WTC11 (cell line): ENCODE data around the gene STK31.

Experiments used
- CREB1 ChIP-seq: sonication (generic); formaldehyde crosslinking; IDR thresholded peaks from 2 replicates; pipeline ENCODE4 v1.8.0; 2023; ENCODE audit warnings: mild to moderate bottlenecking, missing genetic modification reagents
- CREM ChIP-seq: sonication (generic); formaldehyde crosslinking; IDR thresholded peaks from 2 replicates; pipeline ENCODE4 v1.8.1; 2022; ENCODE audit warnings: mild to moderate bottlenecking, missing genetic modification reagents, moderate library complexity
- ESRRA ChIP-seq: sonication (generic); formaldehyde crosslinking; IDR thresholded peaks from 2 replicates; pipeline ENCODE4 v1.8.1; 2022; ENCODE audit warnings: mild to moderate bottlenecking, missing genetic modification reagents, borderline replicate concordance
- NR1H2 ChIP-seq: sonication (generic); formaldehyde crosslinking; IDR thresholded peaks from 2 replicates; pipeline ENCODE4 v1.9.0; 2021; ENCODE audit warnings: mild to moderate bottlenecking, moderate library complexity, missing genetic modification reagents
- NR3C1 ChIP-seq: sonication (generic); formaldehyde crosslinking; conservative IDR thresholded peaks from 2 replicates; pipeline ENCODE4 v1.8.1; 2023; ENCODE audit warnings: low read depth, mild to moderate bottlenecking, missing genetic modification reagents
- SMAD4 ChIP-seq: sonication (generic); formaldehyde crosslinking; IDR thresholded peaks from 2 replicates; pipeline ENCODE4 v1.8.0; 2022; ENCODE audit warnings: mild to moderate bottlenecking, missing genetic modification reagents
- TF ChIP-seq, protein P1 (sequence below): sonication (generic); formaldehyde crosslinking; IDR thresholded peaks from 2 replicates; pipeline ENCODE4 v1.8.1; 2023; ENCODE audit warnings: mild to moderate bottlenecking, missing genetic modification reagents, borderline replicate concordance
- TF ChIP-seq, protein P2 (sequence below): sonication (generic); formaldehyde crosslinking; conservative IDR thresholded peaks from 2 replicates; pipeline ENCODE4 v1.8.1; 2022; ENCODE audit warnings: mild to moderate bottlenecking, missing genetic modification reagents
- TF ChIP-seq, protein P3 (sequence below): fragments of 200-600 bp; IDR thresholded peaks from 2 replicates; pipeline ENCODE4 v1.8.0; 2022; ENCODE audit warnings: antibody characterized with exemption
- TF ChIP-seq, protein P4 (sequence below): sonication (generic); formaldehyde crosslinking; IDR thresholded peaks from 2 replicates; pipeline ENCODE4 v1.8.1; 2023; ENCODE audit warnings: mild to moderate bottlenecking, missing genetic modification reagents, moderate library complexity
- TF ChIP-seq, protein P5 (sequence below): sonication (generic); formaldehyde crosslinking; IDR thresholded peaks from 2 replicates; pipeline ENCODE4 v1.8.0; 2023; ENCODE audit warnings: missing genetic modification reagents
- TF ChIP-seq, protein P6 (sequence below): sonication (generic); formaldehyde crosslinking; IDR thresholded peaks from 2 replicates; pipeline ENCODE4 v1.8.1; 2022; ENCODE audit warnings: mild to moderate bottlenecking, moderate library complexity, missing genetic modification reagents
- TF ChIP-seq, protein P7 (sequence below): sonication (generic); formaldehyde crosslinking; IDR thresholded peaks from 2 replicates; pipeline ENCODE4 v1.8.0; 2022; ENCODE audit warnings: mild to moderate bottlenecking, missing genetic modification reagents

DNA sequence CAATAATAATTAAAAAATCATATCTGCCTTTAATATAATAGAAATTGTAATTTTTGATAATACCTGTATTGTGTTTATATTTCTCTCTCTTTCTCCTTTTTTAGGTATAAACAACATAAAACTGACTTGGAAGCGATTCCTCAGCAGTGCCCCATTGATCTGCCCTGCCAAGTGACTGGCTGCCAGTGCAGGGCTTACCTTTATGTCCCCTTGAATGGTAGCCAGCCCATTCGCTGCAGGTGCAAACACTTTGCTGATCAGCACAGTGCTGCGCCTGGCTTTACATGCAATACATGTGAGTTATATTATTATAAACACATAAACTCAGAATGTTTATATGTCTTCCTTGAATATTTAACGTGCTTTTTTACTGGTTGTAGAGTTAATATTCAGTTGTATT, 20.9 kb upstream of the STK31 start:
- TF ChIP-seq, protein P1, sequence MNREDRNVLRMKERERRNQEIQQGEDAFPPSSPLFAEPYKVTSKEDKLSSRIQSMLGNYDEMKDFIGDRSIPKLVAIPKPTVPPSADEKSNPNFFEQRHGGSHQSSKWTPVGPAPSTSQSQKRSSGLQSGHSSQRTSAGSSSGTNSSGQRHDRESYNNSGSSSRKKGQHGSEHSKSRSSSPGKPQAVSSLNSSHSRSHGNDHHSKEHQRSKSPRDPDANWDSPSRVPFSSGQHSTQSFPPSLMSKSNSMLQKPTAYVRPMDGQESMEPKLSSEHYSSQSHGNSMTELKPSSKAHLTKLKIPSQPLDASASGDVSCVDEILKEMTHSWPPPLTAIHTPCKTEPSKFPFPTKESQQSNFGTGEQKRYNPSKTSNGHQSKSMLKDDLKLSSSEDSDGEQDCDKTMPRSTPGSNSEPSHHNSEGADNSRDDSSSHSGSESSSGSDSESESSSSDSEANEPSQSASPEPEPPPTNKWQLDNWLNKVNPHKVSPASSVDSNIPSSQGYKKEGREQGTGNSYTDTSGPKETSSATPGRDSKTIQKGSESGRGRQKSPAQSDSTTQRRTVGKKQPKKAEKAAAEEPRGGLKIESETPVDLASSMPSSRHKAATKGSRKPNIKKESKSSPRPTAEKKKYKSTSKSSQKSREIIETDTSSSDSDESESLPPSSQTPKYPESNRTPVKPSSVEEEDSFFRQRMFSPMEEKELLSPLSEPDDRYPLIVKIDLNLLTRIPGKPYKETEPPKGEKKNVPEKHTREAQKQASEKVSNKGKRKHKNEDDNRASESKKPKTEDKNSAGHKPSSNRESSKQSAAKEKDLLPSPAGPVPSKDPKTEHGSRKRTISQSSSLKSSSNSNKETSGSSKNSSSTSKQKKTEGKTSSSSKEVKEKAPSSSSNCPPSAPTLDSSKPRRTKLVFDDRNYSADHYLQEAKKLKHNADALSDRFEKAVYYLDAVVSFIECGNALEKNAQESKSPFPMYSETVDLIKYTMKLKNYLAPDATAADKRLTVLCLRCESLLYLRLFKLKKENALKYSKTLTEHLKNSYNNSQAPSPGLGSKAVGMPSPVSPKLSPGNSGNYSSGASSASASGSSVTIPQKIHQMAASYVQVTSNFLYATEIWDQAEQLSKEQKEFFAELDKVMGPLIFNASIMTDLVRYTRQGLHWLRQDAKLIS: no peak
- TF ChIP-seq, protein P2, sequence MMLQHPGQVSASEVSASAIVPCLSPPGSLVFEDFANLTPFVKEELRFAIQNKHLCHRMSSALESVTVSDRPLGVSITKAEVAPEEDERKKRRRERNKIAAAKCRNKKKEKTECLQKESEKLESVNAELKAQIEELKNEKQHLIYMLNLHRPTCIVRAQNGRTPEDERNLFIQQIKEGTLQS (CRISPR knock-in tag): no peak
- TF ChIP-seq, protein P3, sequence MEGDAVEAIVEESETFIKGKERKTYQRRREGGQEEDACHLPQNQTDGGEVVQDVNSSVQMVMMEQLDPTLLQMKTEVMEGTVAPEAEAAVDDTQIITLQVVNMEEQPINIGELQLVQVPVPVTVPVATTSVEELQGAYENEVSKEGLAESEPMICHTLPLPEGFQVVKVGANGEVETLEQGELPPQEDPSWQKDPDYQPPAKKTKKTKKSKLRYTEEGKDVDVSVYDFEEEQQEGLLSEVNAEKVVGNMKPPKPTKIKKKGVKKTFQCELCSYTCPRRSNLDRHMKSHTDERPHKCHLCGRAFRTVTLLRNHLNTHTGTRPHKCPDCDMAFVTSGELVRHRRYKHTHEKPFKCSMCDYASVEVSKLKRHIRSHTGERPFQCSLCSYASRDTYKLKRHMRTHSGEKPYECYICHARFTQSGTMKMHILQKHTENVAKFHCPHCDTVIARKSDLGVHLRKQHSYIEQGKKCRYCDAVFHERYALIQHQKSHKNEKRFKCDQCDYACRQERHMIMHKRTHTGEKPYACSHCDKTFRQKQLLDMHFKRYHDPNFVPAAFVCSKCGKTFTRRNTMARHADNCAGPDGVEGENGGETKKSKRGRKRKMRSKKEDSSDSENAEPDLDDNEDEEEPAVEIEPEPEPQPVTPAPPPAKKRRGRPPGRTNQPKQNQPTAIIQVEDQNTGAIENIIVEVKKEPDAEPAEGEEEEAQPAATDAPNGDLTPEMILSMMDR: no peak
- TF ChIP-seq CREM (CRISPR knock-in tag) (no peak), NR3C1 (CRISPR knock-in tag) (no peak), ESRRA (CRISPR knock-in tag) (no peak), NR1H2 (no peak), SMAD4 (CRISPR knock-in tag) (no peak), CREB1 (CRISPR knock-in tag) (no peak)
- TF ChIP-seq, protein P4, sequence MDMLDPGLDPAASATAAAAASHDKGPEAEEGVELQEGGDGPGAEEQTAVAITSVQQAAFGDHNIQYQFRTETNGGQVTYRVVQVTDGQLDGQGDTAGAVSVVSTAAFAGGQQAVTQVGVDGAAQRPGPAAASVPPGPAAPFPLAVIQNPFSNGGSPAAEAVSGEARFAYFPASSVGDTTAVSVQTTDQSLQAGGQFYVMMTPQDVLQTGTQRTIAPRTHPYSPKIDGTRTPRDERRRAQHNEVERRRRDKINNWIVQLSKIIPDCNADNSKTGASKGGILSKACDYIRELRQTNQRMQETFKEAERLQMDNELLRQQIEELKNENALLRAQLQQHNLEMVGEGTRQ (CRISPR knock-in tag): no peak
- TF ChIP-seq, protein P5, sequence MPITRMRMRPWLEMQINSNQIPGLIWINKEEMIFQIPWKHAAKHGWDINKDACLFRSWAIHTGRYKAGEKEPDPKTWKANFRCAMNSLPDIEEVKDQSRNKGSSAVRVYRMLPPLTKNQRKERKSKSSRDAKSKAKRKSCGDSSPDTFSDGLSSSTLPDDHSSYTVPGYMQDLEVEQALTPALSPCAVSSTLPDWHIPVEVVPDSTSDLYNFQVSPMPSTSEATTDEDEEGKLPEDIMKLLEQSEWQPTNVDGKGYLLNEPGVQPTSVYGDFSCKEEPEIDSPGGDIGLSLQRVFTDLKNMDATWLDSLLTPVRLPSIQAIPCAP (CRISPR knock-in tag): no peak
- TF ChIP-seq, protein P6, sequence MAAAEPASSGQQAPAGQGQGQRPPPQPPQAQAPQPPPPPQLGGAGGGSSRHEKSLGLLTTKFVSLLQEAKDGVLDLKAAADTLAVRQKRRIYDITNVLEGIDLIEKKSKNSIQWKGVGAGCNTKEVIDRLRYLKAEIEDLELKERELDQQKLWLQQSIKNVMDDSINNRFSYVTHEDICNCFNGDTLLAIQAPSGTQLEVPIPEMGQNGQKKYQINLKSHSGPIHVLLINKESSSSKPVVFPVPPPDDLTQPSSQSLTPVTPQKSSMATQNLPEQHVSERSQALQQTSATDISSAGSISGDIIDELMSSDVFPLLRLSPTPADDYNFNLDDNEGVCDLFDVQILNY (CRISPR knock-in tag): no peak
- TF ChIP-seq, protein P7, sequence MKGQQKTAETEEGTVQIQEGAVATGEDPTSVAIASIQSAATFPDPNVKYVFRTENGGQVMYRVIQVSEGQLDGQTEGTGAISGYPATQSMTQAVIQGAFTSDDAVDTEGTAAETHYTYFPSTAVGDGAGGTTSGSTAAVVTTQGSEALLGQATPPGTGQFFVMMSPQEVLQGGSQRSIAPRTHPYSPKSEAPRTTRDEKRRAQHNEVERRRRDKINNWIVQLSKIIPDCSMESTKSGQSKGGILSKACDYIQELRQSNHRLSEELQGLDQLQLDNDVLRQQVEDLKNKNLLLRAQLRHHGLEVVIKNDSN (CRISPR knock-in tag): no peak
